Fibroblast of peridontal ligament (primary cell): ENCODE data around the gene PKDCC.
"Not testable (repeated sequence)": the region's sequence is repeated elsewhere in the genome, so short reads cannot be mapped to it uniquely, and the experiment has no call there.

Experiments used
- DNase-seq: peaks from one replicate; pipeline ENCODE4 v3.0.0-alpha.2; 2010; ENCODE audit errors: extremely low read depth

PKDCC gene

DNA sequence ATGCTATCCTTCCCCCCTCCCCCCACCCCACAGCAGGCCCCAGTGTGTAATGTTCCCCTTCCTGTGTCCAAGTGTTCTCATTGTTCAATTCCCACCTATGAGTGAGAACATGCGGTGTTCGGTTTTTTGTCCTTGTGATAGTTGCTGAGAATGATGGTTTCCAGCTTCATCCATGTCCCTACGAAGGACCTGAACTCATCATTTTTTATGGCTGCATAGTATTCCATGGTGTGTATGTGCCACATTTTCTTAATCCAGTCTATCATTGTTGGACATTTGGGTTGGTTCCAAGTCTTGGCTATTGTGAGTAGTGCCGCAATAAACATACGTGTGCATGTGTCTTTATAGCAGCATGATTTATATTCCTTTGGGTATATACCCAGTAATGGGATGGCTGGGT lies 17.9 kb downstream of the PKDCC start:
- not testable (repeated sequence) for DNase-seq

- DNase-seq, result not testable (repeated sequence)
Measured at GRCh38 chr2:42067001-42067400, 19.2 kb downstream of the PKDCC start.

GRCh38 chr2:42067521-42067920 lies 19.7 kb downstream of the PKDCC start:
- DNase-seq, result no peak

GRCh38 chr2:42068571-42069178 lies 20.9 kb downstream of the PKDCC start:
- DNase-seq, result no peak

- no peak for DNase-seq
Measured at GRCh38 chr2:42069568-42069967, 21.7 kb downstream of the PKDCC start.

DNA sequence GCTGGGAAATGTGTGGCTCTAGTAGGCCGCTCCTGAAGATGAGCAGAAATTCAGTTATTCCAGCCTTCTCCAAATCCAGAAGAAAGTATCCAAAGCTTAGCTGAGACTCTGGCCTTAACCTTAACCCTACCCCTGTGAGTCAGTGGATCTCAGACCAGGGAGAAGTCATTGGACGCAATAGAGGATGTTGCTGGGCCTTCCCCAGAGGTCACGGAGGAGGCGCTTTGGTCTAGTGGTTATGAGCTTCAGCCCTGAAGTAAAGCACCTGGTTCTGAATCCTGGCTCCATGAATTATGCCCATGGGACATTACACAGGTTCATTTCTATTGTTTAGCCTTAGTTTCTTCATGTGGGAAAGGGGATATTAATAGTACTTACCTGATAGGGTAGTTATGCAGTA lies 24.0 kb downstream of the PKDCC start:
- DNase-seq, result no peak

GRCh38 chr2:42072349-42073118 lies 24.7 kb downstream of the PKDCC start:
- no peak for DNase-seq

DNA sequence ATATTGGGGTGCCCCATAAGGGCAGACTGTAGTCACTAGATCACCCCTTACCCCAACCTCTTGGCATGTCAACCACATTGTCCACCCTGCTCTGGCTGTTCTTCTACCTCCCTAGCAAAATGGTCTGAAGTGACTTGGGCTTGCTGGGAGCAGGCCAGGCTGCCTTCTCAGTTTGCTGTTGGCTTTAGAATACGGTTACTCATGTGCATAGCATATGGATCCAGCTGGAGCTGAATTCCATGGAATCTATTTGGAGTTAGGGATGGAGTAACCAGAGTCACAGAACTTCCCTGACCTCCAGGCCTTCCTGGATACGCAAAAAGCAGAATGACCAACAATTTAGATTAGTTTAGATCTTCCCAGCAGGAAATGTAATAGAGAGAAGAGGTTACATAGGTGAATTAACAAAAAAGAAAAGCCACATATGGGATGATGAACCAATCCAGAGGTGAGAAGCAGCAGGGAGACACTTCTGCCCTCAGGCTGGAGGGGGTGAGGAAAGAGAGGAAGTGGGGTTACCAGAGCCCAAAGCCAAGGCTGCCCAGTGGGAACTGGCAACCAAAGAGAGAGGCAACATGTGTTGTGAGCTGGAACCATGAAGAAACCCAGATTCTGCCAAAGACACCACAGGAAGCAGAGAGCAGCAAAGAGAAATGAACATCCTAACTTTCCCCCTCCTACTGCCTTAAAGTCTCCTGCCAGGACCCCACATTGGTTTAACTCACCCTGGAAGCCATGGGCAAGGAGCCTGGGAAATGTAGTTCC lies 26.1 kb downstream of the PKDCC start:
- peak; percentile 58 for DNase-seq

DNA sequence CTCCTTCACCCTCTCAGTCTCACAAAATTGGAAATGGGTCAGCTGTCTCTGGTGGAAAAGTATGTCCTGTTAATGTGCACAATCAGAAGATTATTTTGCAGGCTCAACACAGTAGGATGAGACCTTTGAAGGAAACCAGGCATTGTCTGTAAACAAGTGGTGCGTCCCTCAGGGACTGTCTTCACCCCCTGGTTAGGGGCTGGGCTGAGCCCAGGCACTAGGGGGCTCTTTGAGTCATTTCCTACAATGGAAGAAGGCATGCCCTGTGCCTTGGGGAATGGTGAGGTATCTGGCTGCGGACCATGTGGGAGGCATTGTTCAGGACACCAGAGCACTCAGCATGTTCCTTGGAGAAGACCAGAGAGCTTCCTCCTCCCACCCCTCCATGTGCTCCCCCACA lies 26.8 kb downstream of the PKDCC start:
- no peak for DNase-seq

DNA sequence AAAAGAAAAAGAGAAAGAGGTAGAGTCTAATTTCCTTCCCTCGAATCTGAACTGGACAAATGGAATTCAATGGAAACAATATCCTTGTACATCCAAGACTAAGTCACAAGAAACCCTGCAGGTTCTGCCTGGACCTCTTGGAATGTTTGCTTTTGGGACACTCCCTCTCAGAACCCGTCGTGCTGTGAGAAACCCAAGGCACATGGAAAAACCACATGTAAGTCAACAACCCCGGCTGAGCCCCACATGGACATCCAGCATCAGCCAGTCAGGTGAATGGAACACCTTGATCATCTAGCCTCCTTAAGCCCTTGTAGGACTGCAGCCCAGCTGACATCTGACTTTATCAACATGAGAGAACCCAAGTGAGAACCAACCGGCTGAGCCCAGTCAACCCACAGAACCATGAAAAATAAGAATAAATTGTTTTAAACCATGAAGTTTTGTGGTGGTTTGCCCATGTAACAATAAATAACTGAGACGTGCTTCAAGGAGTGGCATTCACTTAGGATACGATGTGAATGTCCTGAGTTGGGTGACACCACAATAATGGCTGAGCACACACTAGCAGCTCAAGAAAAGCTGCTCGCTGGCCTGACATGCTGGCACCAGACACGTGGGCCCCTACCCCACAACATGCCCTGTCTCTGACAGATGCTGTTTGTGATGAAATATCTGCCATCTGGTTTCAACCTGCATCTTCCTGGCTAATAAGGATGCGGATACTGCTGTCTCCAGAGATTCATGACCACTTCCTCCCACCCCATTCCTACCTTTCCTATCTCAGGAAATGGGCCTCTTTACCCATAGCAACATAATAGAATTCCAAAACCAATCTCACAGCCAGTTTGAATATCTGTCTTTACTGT lies 28.8 kb downstream of the PKDCC start:
- no peak for DNase-seq

DNA sequence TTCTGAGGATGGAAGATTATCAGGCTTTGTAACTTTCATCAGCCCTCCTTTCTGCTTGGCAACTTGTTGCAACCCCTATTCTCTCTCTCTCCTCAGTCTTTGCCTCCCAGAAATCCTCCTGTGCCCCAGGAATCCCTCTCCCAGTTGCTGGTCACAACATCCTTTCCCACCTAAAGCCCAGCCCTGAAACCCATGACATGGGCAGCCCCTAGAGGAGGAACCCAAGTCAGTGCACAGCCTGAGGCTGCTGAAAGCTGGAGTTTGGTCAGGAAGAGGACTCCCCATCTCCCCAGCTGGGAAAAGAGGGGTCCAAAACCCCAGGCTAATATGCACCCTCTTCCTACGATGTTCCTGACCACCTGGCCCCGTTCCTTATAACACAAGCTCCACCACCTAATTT lies 29.5 kb downstream of the PKDCC start:
- DNase-seq, result no peak

DNA sequence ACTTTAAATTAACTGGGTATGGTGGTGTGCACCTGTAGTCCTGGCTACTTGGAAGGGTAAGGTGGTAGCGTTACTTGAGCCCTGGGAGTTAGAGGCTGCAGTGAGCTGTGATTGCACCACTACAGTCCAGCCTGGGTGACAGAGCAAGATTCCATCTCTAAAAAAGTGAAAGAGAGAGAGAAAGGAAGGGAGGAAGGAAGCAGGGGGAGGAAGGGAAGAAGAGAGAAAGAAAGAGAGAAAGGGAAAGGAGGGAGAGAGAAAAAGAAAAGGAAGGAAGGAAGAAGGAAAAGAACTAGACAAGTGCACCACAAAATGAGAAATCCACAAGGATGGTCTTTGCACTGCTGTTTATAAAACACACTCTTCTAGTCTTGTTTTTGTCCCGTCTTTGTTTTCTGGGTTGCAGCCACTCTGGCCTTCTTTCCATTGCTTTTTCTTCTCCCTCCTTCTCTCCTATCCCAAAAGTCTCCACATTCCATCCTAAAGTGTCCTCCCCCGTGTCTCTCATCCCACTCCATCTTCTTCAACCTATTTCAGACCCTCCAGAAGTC lies 32.0 kb downstream of the PKDCC start:
- no peak for DNase-seq

- not testable (repeated sequence) for DNase-seq
Measured at GRCh38 chr2:42081151-42081550, 33.3 kb downstream of the PKDCC start.

- DNase-seq, result no peak
Measured at GRCh38 chr2:42082016-42082415, 34.2 kb downstream of the PKDCC start.

- peak; percentile 93 for DNase-seq
Measured at GRCh38 chr2:42084231-42084671, 36.4 kb downstream of the PKDCC start.

DNA sequence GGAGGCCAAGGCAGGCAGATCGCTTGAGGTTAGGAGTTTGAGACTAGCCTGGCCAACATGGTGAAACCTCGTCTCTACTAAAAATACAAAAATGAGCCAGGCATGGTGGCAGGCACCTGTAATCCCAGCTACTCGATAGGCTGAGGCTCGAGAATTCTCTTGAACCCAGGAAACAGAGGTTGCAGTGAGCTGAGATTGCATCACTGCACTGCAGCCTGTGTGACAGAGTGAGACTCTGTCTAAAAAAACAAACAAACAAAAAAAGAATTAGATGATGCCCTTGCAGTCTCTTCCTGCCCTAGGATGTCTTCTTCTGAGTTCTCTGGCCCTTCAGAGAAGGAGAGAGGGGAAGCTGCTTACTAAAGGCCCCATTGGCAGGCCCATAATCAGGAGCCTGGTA lies 37.2 kb downstream of the PKDCC start:
- not testable (repeated sequence) for DNase-seq

DNA sequence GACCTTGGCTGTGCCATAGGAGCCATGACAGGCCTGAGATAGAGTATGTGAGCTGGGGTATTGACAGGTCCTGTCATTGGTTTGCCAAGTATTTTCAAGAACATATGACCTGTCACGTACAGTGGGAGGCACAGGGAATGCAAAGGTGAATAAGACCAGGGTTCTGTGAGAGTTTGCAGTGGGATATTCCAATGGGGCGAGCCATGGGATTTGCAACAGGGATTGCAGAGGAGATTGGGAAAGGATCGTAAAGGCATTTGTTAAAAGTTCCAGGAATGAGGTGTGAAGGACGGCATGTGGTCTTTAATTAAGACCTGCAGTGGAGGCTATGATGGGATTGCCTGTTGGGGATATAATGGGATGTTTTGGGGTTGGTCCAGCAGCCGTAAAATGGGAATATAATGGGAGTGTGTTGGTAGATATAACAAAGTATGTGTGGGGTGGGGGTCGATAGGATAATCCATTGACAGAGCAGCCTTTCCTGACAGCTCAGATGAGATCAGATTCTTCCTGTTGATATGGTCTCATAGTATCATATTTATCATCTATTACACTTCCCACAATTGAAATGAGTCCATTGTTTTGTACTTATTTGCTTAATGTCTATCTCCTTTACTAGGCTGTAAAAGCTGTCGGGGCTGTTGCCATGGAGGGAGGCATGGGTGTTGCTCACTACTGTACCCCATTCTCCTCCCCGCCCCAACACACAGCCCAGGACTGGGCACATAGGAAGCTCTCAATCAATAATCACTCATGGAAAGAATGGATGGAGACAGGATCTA lies 38.1 kb downstream of the PKDCC start:
- DNase-seq, result no peak

GRCh38 chr2:42086500-42086953 lies 38.7 kb downstream of the PKDCC start:
- DNase-seq, result peak; percentile 84

DNA sequence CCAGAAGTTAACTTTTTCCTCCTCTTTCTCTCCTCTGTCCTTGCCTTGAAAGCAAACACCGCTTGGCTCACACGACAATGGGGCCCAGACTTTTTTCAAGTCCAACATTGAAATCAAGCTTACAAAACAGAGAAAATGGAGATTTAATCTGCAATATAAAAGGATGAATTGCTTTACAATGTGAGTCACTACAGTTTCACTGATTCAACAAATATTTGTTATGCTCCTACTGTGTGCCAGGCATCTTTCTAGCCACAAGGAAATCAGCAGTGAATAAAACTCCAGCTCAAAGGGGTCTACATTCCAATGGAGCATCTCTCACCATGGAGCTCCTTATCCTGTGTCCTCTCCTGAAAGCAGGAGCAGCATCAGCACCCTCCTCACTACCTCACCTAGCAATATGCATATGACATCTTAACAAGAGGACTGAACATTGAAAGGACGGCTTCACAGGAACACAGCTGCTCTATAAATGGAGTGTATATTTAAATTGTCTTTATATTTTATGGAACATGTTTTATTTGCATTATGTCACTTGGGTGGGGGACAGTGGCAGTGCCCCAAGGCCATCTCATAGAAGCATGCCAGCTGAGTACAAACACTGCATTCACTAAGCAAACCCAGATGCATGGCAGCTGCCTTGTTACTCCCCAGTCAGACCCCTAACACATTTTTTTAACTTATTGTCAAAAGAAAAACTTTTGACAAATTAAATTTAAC lies 39.5 kb downstream of the PKDCC start:
- no peak for DNase-seq

- DNase-seq, result no peak
Measured at GRCh38 chr2:42087857-42088195, 40.0 kb downstream of the PKDCC start.
